ENCODE data around the gene TNFRSF25. TPM values are rescaled to one million over a fixed set of nuclear protein-coding genes. Genes with fewer than 3 reads are reported as not detected.
"Not testable (repeated sequence)": the region's sequence is repeated elsewhere in the genome, so short reads cannot be mapped to it uniquely, and the experiment has no call there.

Gene TNFRSF25
- total RNA-seq, 1 donor from 2014 or later, result 21.4 TPM

GRCh38 chr1:6435547-6435946 lies 30.4 kb downstream of the TNFRSF25 start:
- H3K4me3 Mint-ChIP-seq (ENCODE audit: unreplicated experiment), result no peak overlapping the region
- no peak for TF ChIP-seq CTCF (IDR thresholded peaks at IDR 0.05)
- H3K9me3 Mint-ChIP-seq (ENCODE audit: low read depth), result no peaks in the 10 kb centered on the region
- no peak overlapping the region for H3K27ac Mint-ChIP-seq (ENCODE audit: unreplicated experiment)
- H3K36me3 Mint-ChIP-seq (ENCODE audit: low read depth), result no peaks in the 10 kb centered on the region
- peaks cover 20% of the 10 kb centered on the region for H3K27me3 Mint-ChIP-seq (ENCODE audit: low read depth)
- peak; percentile 59 for DNase-seq (ENCODE audit: low spot score)
- H3K4me1 Mint-ChIP-seq (ENCODE audit: low read depth), result peaks cover 11% of the 10 kb centered on the region

DNA sequence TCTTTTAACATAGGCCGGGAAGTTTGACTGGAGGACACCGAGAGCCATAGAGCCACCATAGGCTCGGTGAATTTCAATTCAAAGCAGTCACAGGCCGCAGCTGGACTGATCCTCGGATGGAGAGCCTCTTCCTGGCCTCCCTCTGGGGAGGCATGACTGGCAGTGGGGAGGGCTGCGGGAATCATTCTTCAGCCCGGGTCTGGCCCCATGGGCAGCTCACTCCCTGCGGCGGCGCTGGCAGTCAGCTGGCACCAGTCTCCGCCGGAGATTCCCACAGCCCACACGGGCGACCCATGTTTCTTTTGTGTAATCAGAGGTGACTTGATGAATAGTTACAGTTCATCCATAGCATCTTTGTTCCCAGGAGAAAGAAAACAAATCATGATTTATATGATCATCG lies 30.8 kb downstream of the TNFRSF25 start:
- Mint-ChIP-seq H3K27ac (ENCODE audit: unreplicated experiment) (no peak overlapping the region), H3K4me1 (ENCODE audit: low read depth) (peaks cover 14% of the 10 kb centered on the region), H3K27me3 (ENCODE audit: low read depth) (peaks cover 25% of the 10 kb centered on the region), H3K9me3 (ENCODE audit: low read depth) (no peaks in the 10 kb centered on the region), H3K4me3 (ENCODE audit: unreplicated experiment) (no peak overlapping the region), H3K36me3 (ENCODE audit: low read depth) (no peaks in the 10 kb centered on the region)
- no peak for TF ChIP-seq CTCF (IDR thresholded peaks at IDR 0.05)
- DNase-seq (ENCODE audit: low spot score), result peak; percentile 67

- Mint-ChIP-seq H3K36me3 (ENCODE audit: low read depth) (no peaks in the 10 kb centered on the region), H3K9me3 (ENCODE audit: low read depth) (no peaks in the 10 kb centered on the region), H3K27me3 (ENCODE audit: low read depth) (peaks cover 26% of the 10 kb centered on the region), H3K4me1 (ENCODE audit: low read depth) (peaks cover 16% of the 10 kb centered on the region), H3K27ac (ENCODE audit: unreplicated experiment) (no peak overlapping the region), H3K4me3 (ENCODE audit: unreplicated experiment) (no peak overlapping the region)
- DNase-seq (ENCODE audit: low spot score), result no peak
- TF ChIP-seq CTCF (IDR thresholded peaks at IDR 0.05), result no peak
Measured at GRCh38 chr1:6434186-6434585, 31.8 kb downstream of the TNFRSF25 start.

GRCh38 chr1:6431645-6432579 lies 34.1 kb downstream of the TNFRSF25 start:
- DNase-seq (ENCODE audit: low spot score); H3K4me3 Mint-ChIP-seq (ENCODE audit: unreplicated experiment); H3K36me3 Mint-ChIP-seq (ENCODE audit: low read depth); H3K9me3 Mint-ChIP-seq (ENCODE audit: low read depth); H3K4me1 Mint-ChIP-seq (ENCODE audit: low read depth); H3K27ac Mint-ChIP-seq (ENCODE audit: unreplicated experiment): not testable (repeated sequence)
- peaks cover 25% of the 10 kb centered on the region for H3K27me3 Mint-ChIP-seq (ENCODE audit: low read depth)

DNA sequence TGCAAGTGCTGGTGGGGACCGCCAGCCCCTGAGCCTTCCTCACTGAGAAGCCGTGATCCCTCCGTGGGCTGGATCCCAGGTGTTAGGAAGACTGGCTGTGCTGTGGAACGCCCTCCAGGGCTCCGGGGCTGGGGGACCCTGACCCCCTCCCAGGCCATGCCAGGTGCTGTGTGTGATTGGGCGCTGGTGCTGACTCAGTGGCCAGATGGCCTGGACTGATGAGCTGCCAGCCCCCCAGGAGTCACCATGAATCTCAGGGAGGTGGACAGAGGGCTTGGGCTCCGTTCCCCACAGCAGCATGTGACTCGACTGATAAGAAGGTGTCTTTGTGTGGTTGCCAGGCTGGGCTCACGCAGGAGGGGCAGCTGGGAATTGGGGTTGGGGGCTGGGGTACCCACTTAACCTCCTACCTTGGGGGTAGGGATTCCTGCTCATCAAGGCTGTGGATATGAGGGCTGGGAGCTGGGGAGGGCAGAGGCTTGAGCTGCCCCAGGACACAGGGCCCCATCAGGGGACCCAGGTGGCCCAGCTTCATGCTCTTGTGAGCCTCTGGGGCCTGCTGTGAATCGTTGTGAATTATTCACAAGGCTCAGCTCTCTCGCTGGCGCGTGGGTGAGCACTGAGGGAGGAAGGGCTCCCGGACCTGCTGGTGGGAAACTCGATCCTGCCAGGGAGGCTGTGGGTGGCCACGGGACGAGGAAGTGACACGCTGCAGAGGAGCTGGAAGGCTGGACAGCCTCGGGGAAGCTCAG lies 36.1 kb downstream of the TNFRSF25 start:
- H3K27ac Mint-ChIP-seq (ENCODE audit: unreplicated experiment); H3K36me3 Mint-ChIP-seq (ENCODE audit: low read depth); H3K4me1 Mint-ChIP-seq (ENCODE audit: low read depth); H3K9me3 Mint-ChIP-seq (ENCODE audit: low read depth); H3K4me3 Mint-ChIP-seq (ENCODE audit: unreplicated experiment): not testable (repeated sequence)
- H3K27me3 Mint-ChIP-seq (ENCODE audit: low read depth), result peaks cover 32% of the 10 kb centered on the region
- peak; percentile 80 for DNase-seq (ENCODE audit: low spot score)

DNA sequence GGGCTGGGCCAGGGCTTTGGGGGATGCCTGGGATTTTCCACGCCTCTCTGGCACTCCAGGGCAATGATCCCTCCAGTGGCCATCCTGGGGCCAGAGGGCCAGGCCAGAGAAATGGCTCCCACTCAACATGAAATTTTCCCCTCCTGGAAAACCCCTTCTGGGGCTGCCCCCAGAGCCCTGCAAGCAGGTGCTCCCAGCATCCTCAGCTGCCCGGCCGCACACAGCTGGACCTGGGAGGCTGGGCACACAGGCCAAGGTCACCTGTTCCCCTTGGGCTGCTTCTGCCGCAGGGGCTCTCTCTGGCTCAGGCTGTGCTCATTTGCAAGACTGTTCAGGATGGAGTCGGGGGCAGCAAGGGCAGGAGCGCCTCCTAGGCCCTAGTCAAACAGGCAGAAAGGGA lies 37.5 kb downstream of the TNFRSF25 start:
- not testable (repeated sequence) for DNase-seq (ENCODE audit: low spot score); H3K4me3 Mint-ChIP-seq (ENCODE audit: unreplicated experiment); H3K36me3 Mint-ChIP-seq (ENCODE audit: low read depth); H3K9me3 Mint-ChIP-seq (ENCODE audit: low read depth); H3K27ac Mint-ChIP-seq (ENCODE audit: unreplicated experiment)
- H3K27me3 Mint-ChIP-seq (ENCODE audit: low read depth), result peaks cover 29% of the 10 kb centered on the region
- H3K4me1 Mint-ChIP-seq (ENCODE audit: low read depth), result peaks cover 18% of the 10 kb centered on the region

Data from chondrocyte (in vitro differentiated cells).